ENCODE measurements around the gene ZNF236.

DNA sequence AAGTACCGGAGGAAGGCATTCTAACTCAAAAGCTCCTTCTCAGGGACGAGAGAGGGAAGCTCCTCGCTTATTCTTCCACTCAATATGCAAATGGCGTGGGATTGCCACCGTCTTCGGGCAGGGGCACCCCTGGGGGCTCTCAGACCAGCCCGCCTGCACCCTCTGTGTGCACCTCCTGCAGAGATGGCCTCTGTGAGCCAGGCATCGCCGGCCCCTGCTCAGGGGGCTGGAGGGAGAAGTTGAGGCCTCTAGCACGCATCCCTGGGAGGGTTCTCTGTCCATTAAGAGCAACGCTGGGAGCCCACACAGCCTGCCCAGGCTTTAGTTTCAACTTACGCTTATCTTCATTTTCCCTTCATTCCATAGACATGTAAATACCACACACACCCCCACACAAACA lies 184.9 kb downstream of the ZNF236 start:
- TF ChIP-seq, protein P1, sequence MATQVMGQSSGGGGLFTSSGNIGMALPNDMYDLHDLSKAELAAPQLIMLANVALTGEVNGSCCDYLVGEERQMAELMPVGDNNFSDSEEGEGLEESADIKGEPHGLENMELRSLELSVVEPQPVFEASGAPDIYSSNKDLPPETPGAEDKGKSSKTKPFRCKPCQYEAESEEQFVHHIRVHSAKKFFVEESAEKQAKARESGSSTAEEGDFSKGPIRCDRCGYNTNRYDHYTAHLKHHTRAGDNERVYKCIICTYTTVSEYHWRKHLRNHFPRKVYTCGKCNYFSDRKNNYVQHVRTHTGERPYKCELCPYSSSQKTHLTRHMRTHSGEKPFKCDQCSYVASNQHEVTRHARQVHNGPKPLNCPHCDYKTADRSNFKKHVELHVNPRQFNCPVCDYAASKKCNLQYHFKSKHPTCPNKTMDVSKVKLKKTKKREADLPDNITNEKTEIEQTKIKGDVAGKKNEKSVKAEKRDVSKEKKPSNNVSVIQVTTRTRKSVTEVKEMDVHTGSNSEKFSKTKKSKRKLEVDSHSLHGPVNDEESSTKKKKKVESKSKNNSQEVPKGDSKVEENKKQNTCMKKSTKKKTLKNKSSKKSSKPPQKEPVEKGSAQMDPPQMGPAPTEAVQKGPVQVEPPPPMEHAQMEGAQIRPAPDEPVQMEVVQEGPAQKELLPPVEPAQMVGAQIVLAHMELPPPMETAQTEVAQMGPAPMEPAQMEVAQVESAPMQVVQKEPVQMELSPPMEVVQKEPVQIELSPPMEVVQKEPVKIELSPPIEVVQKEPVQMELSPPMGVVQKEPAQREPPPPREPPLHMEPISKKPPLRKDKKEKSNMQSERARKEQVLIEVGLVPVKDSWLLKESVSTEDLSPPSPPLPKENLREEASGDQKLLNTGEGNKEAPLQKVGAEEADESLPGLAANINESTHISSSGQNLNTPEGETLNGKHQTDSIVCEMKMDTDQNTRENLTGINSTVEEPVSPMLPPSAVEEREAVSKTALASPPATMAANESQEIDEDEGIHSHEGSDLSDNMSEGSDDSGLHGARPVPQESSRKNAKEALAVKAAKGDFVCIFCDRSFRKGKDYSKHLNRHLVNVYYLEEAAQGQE (IDR thresholded peaks at IDR 0.05; ENCODE audit: insufficient read depth in 1 of 2, low read depth in 2 of 2, low read length in 2 of 2), result no peak
- no peak for TF ChIP-seq POLR2AphosphoS5 (IDR thresholded peaks at IDR 0.05; ENCODE audit: low read depth, low read length)
- no peak for TF ChIP-seq TAF1 (IDR thresholded peaks at IDR 0.05; ENCODE audit: borderline replicate concordance, insufficient read depth, low read length)
- no peak for TF ChIP-seq SIN3A (IDR thresholded peaks at IDR 0.05; ENCODE audit: borderline replicate concordance, insufficient read depth, low read length)
